Measurements from ENCODE around the gene PITPNC1.

DNA sequence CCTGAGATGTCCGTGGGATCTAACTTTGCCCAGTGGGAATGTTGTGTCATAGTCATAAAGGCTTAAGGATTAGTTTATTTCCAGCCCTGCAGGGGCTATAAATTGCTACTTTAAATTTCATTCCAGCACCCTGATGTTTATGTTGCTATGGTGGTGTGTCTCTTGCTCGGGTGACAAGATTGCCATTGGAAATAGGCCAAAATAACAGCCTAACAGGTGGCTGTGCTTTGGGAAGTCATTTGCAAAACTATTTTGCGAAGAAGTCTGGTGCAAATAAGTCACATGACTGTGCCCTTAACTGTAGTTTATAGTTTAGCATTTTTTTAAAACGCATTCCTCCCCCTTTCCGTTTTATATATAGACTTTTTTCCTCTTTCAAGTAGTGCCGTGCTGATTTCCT, 23.1 kb downstream of the PITPNC1 start:
- TF ChIP-seq, protein P1, sequence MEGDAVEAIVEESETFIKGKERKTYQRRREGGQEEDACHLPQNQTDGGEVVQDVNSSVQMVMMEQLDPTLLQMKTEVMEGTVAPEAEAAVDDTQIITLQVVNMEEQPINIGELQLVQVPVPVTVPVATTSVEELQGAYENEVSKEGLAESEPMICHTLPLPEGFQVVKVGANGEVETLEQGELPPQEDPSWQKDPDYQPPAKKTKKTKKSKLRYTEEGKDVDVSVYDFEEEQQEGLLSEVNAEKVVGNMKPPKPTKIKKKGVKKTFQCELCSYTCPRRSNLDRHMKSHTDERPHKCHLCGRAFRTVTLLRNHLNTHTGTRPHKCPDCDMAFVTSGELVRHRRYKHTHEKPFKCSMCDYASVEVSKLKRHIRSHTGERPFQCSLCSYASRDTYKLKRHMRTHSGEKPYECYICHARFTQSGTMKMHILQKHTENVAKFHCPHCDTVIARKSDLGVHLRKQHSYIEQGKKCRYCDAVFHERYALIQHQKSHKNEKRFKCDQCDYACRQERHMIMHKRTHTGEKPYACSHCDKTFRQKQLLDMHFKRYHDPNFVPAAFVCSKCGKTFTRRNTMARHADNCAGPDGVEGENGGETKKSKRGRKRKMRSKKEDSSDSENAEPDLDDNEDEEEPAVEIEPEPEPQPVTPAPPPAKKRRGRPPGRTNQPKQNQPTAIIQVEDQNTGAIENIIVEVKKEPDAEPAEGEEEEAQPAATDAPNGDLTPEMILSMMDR (IDR thresholded peaks at IDR 0.05; ENCODE audit: poor library complexity, severe bottlenecking) = no peak
- TF ChIP-seq EP300 (conservative IDR thresholded peaks at IDR 0.05; ENCODE audit: poor library complexity, severe bottlenecking) (no peak), SMC3 (conservative IDR thresholded peaks at IDR 0.05; ENCODE audit: poor library complexity) (no peak), POLR2AphosphoS5 (IDR thresholded peaks at IDR 0.05) (no peak), EZH2 (IDR thresholded peaks at IDR 0.05; ENCODE audit: borderline replicate concordance, insufficient read depth, low read length, poor library complexity, severe bottlenecking) (no peak), MXI1 (conservative IDR thresholded peaks at IDR 0.05; ENCODE audit: poor library complexity, severe bottlenecking) (no peak), RAD21 (conservative IDR thresholded peaks at IDR 0.05) (no peak), TAF1 (IDR thresholded peaks at IDR 0.05; ENCODE audit: low read depth) (no peak)
- TF ChIP-seq, protein P2, sequence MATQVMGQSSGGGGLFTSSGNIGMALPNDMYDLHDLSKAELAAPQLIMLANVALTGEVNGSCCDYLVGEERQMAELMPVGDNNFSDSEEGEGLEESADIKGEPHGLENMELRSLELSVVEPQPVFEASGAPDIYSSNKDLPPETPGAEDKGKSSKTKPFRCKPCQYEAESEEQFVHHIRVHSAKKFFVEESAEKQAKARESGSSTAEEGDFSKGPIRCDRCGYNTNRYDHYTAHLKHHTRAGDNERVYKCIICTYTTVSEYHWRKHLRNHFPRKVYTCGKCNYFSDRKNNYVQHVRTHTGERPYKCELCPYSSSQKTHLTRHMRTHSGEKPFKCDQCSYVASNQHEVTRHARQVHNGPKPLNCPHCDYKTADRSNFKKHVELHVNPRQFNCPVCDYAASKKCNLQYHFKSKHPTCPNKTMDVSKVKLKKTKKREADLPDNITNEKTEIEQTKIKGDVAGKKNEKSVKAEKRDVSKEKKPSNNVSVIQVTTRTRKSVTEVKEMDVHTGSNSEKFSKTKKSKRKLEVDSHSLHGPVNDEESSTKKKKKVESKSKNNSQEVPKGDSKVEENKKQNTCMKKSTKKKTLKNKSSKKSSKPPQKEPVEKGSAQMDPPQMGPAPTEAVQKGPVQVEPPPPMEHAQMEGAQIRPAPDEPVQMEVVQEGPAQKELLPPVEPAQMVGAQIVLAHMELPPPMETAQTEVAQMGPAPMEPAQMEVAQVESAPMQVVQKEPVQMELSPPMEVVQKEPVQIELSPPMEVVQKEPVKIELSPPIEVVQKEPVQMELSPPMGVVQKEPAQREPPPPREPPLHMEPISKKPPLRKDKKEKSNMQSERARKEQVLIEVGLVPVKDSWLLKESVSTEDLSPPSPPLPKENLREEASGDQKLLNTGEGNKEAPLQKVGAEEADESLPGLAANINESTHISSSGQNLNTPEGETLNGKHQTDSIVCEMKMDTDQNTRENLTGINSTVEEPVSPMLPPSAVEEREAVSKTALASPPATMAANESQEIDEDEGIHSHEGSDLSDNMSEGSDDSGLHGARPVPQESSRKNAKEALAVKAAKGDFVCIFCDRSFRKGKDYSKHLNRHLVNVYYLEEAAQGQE (IDR thresholded peaks at IDR 0.05; ENCODE audit: borderline replicate concordance) = no peak

All from neural cell (in vitro differentiated cells).